ENCODE measurements around the gene RAD52. TPM values are rescaled to one million over a fixed set of nuclear protein-coding genes. Genes with fewer than 3 reads are reported as not detected.

RAD52 gene
- total and polyA plus RNA-seq, 4 donors = 3.7 to 14.2 (median 6.7) TPM

DNA sequence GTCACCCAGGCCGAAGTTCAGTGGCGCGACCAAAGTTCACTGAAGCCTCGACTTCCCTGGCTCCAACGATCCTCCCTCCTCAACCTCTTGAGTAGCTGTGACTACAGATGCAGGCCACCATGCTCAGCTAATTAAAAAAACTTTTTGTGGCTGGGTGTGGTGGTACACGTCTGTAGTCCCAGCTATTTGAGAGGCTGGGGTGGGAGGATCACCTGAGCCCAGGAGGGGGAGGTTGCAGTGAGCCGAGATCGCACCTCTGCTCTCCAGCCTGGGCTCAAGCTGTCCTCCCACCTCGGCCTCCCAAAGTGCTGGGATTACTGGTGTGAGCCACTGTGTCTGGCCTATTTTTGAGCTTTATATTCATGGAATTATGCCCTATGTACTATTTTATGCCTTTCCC lies 18.1 kb upstream of the RAD52 start:
- Histone ChIP-seq H3K27me3 (ENCODE audit: control insufficient read depth in 4 of 4, insufficient read depth in 4 of 4, low read length in 3 of 4) (no peaks in the 10 kb centered on the region), H3K4me1 (ENCODE audit: control insufficient read depth in 4 of 4, insufficient read depth in 4 of 4, low read length in 3 of 4) (no peaks in the 10 kb centered on the region), H3K9me3 (ENCODE audit: control insufficient read depth in 4 of 4, low read length in 3 of 4) (no peaks in the 10 kb centered on the region), H3K9ac (ENCODE audit: low read depth in 1 of 2, low read length in 2 of 2) (no peak overlapping the region), H3K4me3 (ENCODE audit: low read depth in 1 of 3, low read length in 3 of 3) (no peak overlapping the region), H3K36me3 (ENCODE audit: control insufficient read depth in 4 of 4, insufficient read depth in 3 of 4, low read depth in 1 of 4, low read length in 3 of 4) (no peaks in the 10 kb centered on the region), H3K27ac (ENCODE audit: low read depth in 1 of 2, low read length in 2 of 2) (no peak overlapping the region)
- TF ChIP-seq ATF3 (IDR thresholded peaks at IDR 0.05) = no peak
- TF ChIP-seq RAD21 (IDR thresholded peaks at IDR 0.05) = no peak
- TF ChIP-seq HNF4A (conservative IDR thresholded peaks at IDR 0.05) = no peak
- no peak for TF ChIP-seq SP1 (IDR thresholded peaks at IDR 0.05)
- no peak for TF ChIP-seq YY1 (IDR thresholded peaks at IDR 0.05)
- TF ChIP-seq FOXA2 (IDR thresholded peaks at IDR 0.05) = no peak
- TF ChIP-seq REST (IDR thresholded peaks at IDR 0.05) = no peak
- TF ChIP-seq NR2F2 (IDR thresholded peaks at IDR 0.05) = no peak
- no peak for TF ChIP-seq GABPA (IDR thresholded peaks at IDR 0.05 in 1 of 2, conservative IDR thresholded peaks at IDR 0.05 in 1 of 2)
- TF ChIP-seq FOXA1 (IDR thresholded peaks at IDR 0.05) = no peak
- TF ChIP-seq JUND (IDR thresholded peaks at IDR 0.05) = no peak
- no peak for TF ChIP-seq CTCF (IDR thresholded peaks at IDR 0.05; ENCODE audit: low read depth, low read length, missing input control)
- no peak for TF ChIP-seq RXRA (IDR thresholded peaks at IDR 0.05)
- TF ChIP-seq TAF1 (conservative IDR thresholded peaks at IDR 0.05) = no peak
- TF ChIP-seq EGR1 (IDR thresholded peaks at IDR 0.05; ENCODE audit: low read depth in 2 of 2) = no peak
- TF ChIP-seq MAX (IDR thresholded peaks at IDR 0.05) = no peak
- no peak for TF ChIP-seq HNF4G (IDR thresholded peaks at IDR 0.05)
- no peak for TF ChIP-seq ZBTB33 (IDR thresholded peaks at IDR 0.05)
- DNase-seq (ENCODE audit: low spot score) = no peak
- 86% methylated on average over 9 of the region's 9 CpGs for WGBS

All from liver (tissue), 9 donors.